Measurements from ENCODE around the gene NEK8. TPM values are rescaled to one million over a fixed set of nuclear protein-coding genes. Genes with fewer than 3 reads are reported as not detected.

The NEK8 gene
- total and polyA plus RNA-seq, 9 of the 15 experiments (the other 6 are each of a cell fraction or from before 2014, with no cell fraction given), result 0.98 to 16.6 (median 4.6) TPM

- CTCF ChIA-PET (ENCODE audit: low intra/inter-chr PET ratio), result no interaction called here
These were observed 30.8 kb downstream of the NEK8 start for GRCh38 chr17:28759256-28759865.

GRCh38 chr17:28760601-28761562 is 32.3 kb downstream of the NEK8 start:
- peaks cover 3 to 10% of the 10 kb centered on the region in 2 experiments; a peak in 2 of 5 replicates for H3K4me1 ChIP-seq (replicated peaks in 1 of 2; ENCODE audit: control insufficient read depth in 2 of 2, insufficient read depth in 2 of 2, low read length in 2 of 2)
- H3K27me3 ChIP-seq (ENCODE audit: control insufficient read depth in 2 of 2, insufficient read depth in 2 of 2, low read length in 2 of 2), result no peaks in the 10 kb centered on the region
- ATAC-seq (no peak), FAIRE-seq (no peak), DNase-seq (ENCODE audit: extremely low read depth in 1 of 4, low spot score in 3 of 4) (no peak)
- peaks cover 13% of the 10 kb centered on the region for H3K79me2 ChIP-seq (ENCODE audit: control insufficient read depth, insufficient read depth, low read length)
- BruUV-seq (replicated peaks), result no TSS peak
- H2AFZ ChIP-seq (ENCODE audit: low read depth, low read length), result no peak overlapping the region
- peak overlapping the region in 1 of 2 experiments; percentile 24; a peak in 1 of 4 replicates for H3K9ac ChIP-seq (ENCODE audit: insufficient read depth in 1 of 2, low read depth in 2 of 2, low read length in 2 of 2)
- no peak overlapping the region for H3K4me2 ChIP-seq (ENCODE audit: insufficient read depth, low read length)
- H3K27ac ChIP-seq (ENCODE audit: extremely low read depth, low read depth, low read length), result no peak overlapping the region
- peaks cover 3% of the 10 kb centered on the region for H3K9me1 ChIP-seq (ENCODE audit: control insufficient read depth, insufficient read depth, low read length)
- TF ChIP-seq PHF20 (IDR thresholded peaks at IDR 0.05; ENCODE audit: partially characterized antibody) (no peak), NFIC (IDR thresholded peaks at IDR 0.05) (peak; percentile 31; the same call in 1 of the 2 replicates), ZKSCAN8 (CRISPR knock-in tag; IDR thresholded peaks at IDR 0.05) (peak; percentile 97), SPI1 (IDR thresholded peaks at IDR 0.05; ENCODE audit: borderline replicate concordance, low read depth, low read length) (peak; percentile 49; the same call in 1 of the 2 replicates), ZBTB17 (CRISPR knock-in tag; IDR thresholded peaks at IDR 0.05) (peak; percentile 86), TAL1 (IDR thresholded peaks at IDR 0.05) (no peak), MLLT1 (IDR thresholded peaks at IDR 0.05) (peak in 1 of 2 experiments; percentile 41; a peak in 1 of 4 replicates), KAT7 (CRISPR knock-in tag; IDR thresholded peaks at IDR 0.05; ENCODE audit: borderline replicate concordance) (no peak)
- ChIA-PET CTCF (ENCODE audit: low intra/inter-chr PET ratio) (no interaction called here), POLR2A (interaction anchor here (0.6 to 2.0 kb wide), 6 partner anchors 8 to 170 kb away, joined by 3 to 14 read pairs (median 4); no protein-coding TSS in a partner anchor)
- intact Hi-C loops (cut with micrococcal nuclease), result loop anchor here (5.0 kb wide), 1 partner anchor 141 kb away; the partner anchor contains the start of gene DHRS13
- no peak overlapping the region for H3K4me3 ChIP-seq
- in situ Hi-C loops (cut with MboI), result no loop called here
- H3K36me3 ChIP-seq (ENCODE audit: control insufficient read depth, insufficient read depth, low read length), result peaks cover 79% of the 10 kb centered on the region
- 0 out of 2 replicates have a peak, but pooled peaks cover 6% of the 10 kb centered on the region for H4K20me1 ChIP-seq (replicated peaks; ENCODE audit: control insufficient read depth, insufficient read depth, low read length)
- H3K9me3 ChIP-seq (replicated peaks; ENCODE audit: control insufficient read depth, insufficient read depth, low read depth, low read length), result no peaks in the 10 kb centered on the region
- WGBS (ENCODE audit: insufficient coverage, low coverage, missing lambda C conversion rate), result 75% methylated on average over 9 of the region's 9 CpGs

More at GRCh38 chr17:28759256-28759865, 30.8 kb downstream of the NEK8 start:
- FAIRE-seq (no peak), ATAC-seq (no peak), DNase-seq (ENCODE audit: extremely low read depth in 1 of 4, low spot score in 3 of 4) (no peak)
- Histone ChIP-seq H3K9me3 (replicated peaks; ENCODE audit: control insufficient read depth, insufficient read depth, low read depth, low read length) (no peaks in the 10 kb centered on the region), H4K20me1 (replicated peaks; ENCODE audit: control insufficient read depth, insufficient read depth, low read length) (0 out of 2 replicates have a peak, but pooled peaks cover 3% of the 10 kb centered on the region), H3K4me1 (replicated peaks in 1 of 2; ENCODE audit: control insufficient read depth in 2 of 2, insufficient read depth in 2 of 2, low read length in 2 of 2) (peaks cover 3 to 10% of the 10 kb centered on the region in 2 experiments; a peak in 2 of 5 replicates), H3K9ac (ENCODE audit: insufficient read depth in 1 of 2, low read depth in 2 of 2, low read length in 2 of 2) (peak overlapping the region in 1 of 2 experiments; percentile 56; a peak in 1 of 4 replicates), H3K27ac (ENCODE audit: extremely low read depth, low read depth, low read length) (no peak overlapping the region), H3K4me2 (ENCODE audit: insufficient read depth, low read length) (no peak overlapping the region), H3K36me3 (ENCODE audit: control insufficient read depth, insufficient read depth, low read length) (peaks cover 68% of the 10 kb centered on the region), H2AFZ (ENCODE audit: low read depth, low read length) (no peak overlapping the region), H3K9me1 (ENCODE audit: control insufficient read depth, insufficient read depth, low read length) (peaks cover 5% of the 10 kb centered on the region), H3K27me3 (ENCODE audit: control insufficient read depth in 2 of 2, insufficient read depth in 2 of 2, low read length in 2 of 2) (no peaks in the 10 kb centered on the region), H3K79me2 (ENCODE audit: control insufficient read depth, insufficient read depth, low read length) (peaks cover 13% of the 10 kb centered on the region), H3K4me3 (no peak overlapping the region)
- POLR2A ChIA-PET, result no interaction called here
- in situ Hi-C loops (cut with MboI) (no loop called here), intact Hi-C loops (cut with micrococcal nuclease) (no loop called here)
- TF ChIP-seq POLR2G (IDR thresholded peaks at IDR 0.05; ENCODE audit: low read depth, low read length) (peak; percentile 35; the same call in 1 of the 2 replicates), SIRT6 (IDR thresholded peaks at IDR 0.05; ENCODE audit: low read depth, low read length) (no peak), PML (IDR thresholded peaks at IDR 0.05; ENCODE audit: low read length) (no peak)
- 96% methylated on average over 18 of the region's 18 CpGs for WGBS (ENCODE audit: insufficient coverage, low coverage, missing lambda C conversion rate)
- no TSS peak for BruUV-seq (replicated peaks)

Data from K562 (cell line).